ENCODE data around the gene TNFAIP8. TPM values are rescaled to one million over a fixed set of nuclear protein-coding genes. Genes with fewer than 3 reads are reported as not detected.
A peak's percentile ranks its signal among the peaks of the same experiment; 100 is the strongest.

Gene TNFAIP8
- total and polyA plus RNA-seq, 2 experiments from 2014 or later, result 10.6 to 29.2 TPM

DNA sequence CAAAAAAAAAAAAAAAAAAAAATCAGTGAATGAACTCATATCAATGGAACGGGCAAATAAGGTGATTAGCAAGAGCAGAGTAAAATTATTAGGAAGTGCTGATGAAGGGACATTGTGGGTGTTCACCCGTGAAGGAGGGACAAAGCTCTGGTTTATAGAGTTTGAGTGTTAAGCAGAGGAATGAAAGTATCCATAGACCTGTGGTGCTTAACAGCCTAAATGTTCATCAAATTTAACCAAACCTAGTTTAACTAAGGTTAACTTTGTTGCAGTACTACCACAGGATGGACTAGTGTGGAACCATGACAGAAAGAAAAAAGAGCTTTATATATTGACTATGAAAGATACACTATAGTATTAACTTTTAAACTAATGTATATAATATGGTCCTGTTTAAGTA is 44.1 kb upstream of the TNFAIP8 start:
- Histone ChIP-seq H3K79me2 (replicated peaks; ENCODE audit: insufficient read depth) (no peaks in the 10 kb centered on the region), H2AFZ (no peak overlapping the region), H3K4me2 (no peak overlapping the region), H3K27ac (ENCODE audit: low read depth) (no peak overlapping the region), H4K20me1 (replicated peaks; ENCODE audit: insufficient read depth) (no peaks in the 10 kb centered on the region), H3K4me3 (no peak overlapping the region), H3F3A (replicated peaks; ENCODE audit: low read depth) (no peaks in the 10 kb centered on the region), H3K4me1 (ENCODE audit: insufficient read depth) (no peaks in the 10 kb centered on the region), H3K9me2 (ENCODE audit: insufficient read depth) (no peaks in the 10 kb centered on the region), H3K36me3 (ENCODE audit: insufficient read depth) (no peaks in the 10 kb centered on the region), H3K27me3 (ENCODE audit: insufficient read depth) (no peaks in the 10 kb centered on the region)
- Mint-ChIP-seq H3K9me3 (no peaks in the 10 kb centered on the region), H3K27ac (0 out of 2 replicates have a peak overlapping the region, but pooled peaks have one; percentile 27), H3K27me3 (ENCODE audit: insufficient read depth, low read depth, poor library complexity) (no peaks in the 10 kb centered on the region), H3K4me3 (no peak overlapping the region), H3K36me3 (ENCODE audit: low read depth) (no peaks in the 10 kb centered on the region), H3K4me1 (peaks cover 3% of the 10 kb centered on the region; the same call in 2 of the 3 replicates)
- ATAC-seq, result no peak
- TF ChIP-seq EZH2phosphoT487 (IDR thresholded peaks at IDR 0.05; ENCODE audit: unreplicated experiment) (no peak), NANOG (IDR thresholded peaks at IDR 0.05; ENCODE audit: borderline replicate concordance) (no peak), EZH2 (IDR thresholded peaks at IDR 0.05; ENCODE audit: low read depth, unreplicated experiment) (no peak), ZNF331 (CRISPR knock-in tag; IDR thresholded peaks at IDR 0.05; ENCODE audit: low read depth) (no peak), STAT1 (IDR thresholded peaks at IDR 0.05; ENCODE audit: unreplicated experiment) (no peak), CREB1 (CRISPR knock-in tag; IDR thresholded peaks at IDR 0.05; ENCODE audit: low read depth) (no peak), POLR2AphosphoS5 (IDR thresholded peaks at IDR 0.05; ENCODE audit: low read depth) (no peak), JUNB (IDR thresholded peaks at IDR 0.05; ENCODE audit: unreplicated experiment) (no peak), ZNF114 (CRISPR knock-in tag; IDR thresholded peaks at IDR 0.05) (no peak)
- TF ChIP-seq, protein P1, sequence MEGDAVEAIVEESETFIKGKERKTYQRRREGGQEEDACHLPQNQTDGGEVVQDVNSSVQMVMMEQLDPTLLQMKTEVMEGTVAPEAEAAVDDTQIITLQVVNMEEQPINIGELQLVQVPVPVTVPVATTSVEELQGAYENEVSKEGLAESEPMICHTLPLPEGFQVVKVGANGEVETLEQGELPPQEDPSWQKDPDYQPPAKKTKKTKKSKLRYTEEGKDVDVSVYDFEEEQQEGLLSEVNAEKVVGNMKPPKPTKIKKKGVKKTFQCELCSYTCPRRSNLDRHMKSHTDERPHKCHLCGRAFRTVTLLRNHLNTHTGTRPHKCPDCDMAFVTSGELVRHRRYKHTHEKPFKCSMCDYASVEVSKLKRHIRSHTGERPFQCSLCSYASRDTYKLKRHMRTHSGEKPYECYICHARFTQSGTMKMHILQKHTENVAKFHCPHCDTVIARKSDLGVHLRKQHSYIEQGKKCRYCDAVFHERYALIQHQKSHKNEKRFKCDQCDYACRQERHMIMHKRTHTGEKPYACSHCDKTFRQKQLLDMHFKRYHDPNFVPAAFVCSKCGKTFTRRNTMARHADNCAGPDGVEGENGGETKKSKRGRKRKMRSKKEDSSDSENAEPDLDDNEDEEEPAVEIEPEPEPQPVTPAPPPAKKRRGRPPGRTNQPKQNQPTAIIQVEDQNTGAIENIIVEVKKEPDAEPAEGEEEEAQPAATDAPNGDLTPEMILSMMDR (conservative IDR thresholded peaks at IDR 0.05; ENCODE audit: low read depth in 2 of 2), result no peak
- TF ChIP-seq, protein P2, sequence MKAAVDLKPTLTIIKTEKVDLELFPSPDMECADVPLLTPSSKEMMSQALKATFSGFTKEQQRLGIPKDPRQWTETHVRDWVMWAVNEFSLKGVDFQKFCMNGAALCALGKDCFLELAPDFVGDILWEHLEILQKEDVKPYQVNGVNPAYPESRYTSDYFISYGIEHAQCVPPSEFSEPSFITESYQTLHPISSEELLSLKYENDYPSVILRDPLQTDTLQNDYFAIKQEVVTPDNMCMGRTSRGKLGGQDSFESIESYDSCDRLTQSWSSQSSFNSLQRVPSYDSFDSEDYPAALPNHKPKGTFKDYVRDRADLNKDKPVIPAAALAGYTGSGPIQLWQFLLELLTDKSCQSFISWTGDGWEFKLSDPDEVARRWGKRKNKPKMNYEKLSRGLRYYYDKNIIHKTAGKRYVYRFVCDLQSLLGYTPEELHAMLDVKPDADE (IDR thresholded peaks at IDR 0.05), result no peak
- TF ChIP-seq, protein P3, sequence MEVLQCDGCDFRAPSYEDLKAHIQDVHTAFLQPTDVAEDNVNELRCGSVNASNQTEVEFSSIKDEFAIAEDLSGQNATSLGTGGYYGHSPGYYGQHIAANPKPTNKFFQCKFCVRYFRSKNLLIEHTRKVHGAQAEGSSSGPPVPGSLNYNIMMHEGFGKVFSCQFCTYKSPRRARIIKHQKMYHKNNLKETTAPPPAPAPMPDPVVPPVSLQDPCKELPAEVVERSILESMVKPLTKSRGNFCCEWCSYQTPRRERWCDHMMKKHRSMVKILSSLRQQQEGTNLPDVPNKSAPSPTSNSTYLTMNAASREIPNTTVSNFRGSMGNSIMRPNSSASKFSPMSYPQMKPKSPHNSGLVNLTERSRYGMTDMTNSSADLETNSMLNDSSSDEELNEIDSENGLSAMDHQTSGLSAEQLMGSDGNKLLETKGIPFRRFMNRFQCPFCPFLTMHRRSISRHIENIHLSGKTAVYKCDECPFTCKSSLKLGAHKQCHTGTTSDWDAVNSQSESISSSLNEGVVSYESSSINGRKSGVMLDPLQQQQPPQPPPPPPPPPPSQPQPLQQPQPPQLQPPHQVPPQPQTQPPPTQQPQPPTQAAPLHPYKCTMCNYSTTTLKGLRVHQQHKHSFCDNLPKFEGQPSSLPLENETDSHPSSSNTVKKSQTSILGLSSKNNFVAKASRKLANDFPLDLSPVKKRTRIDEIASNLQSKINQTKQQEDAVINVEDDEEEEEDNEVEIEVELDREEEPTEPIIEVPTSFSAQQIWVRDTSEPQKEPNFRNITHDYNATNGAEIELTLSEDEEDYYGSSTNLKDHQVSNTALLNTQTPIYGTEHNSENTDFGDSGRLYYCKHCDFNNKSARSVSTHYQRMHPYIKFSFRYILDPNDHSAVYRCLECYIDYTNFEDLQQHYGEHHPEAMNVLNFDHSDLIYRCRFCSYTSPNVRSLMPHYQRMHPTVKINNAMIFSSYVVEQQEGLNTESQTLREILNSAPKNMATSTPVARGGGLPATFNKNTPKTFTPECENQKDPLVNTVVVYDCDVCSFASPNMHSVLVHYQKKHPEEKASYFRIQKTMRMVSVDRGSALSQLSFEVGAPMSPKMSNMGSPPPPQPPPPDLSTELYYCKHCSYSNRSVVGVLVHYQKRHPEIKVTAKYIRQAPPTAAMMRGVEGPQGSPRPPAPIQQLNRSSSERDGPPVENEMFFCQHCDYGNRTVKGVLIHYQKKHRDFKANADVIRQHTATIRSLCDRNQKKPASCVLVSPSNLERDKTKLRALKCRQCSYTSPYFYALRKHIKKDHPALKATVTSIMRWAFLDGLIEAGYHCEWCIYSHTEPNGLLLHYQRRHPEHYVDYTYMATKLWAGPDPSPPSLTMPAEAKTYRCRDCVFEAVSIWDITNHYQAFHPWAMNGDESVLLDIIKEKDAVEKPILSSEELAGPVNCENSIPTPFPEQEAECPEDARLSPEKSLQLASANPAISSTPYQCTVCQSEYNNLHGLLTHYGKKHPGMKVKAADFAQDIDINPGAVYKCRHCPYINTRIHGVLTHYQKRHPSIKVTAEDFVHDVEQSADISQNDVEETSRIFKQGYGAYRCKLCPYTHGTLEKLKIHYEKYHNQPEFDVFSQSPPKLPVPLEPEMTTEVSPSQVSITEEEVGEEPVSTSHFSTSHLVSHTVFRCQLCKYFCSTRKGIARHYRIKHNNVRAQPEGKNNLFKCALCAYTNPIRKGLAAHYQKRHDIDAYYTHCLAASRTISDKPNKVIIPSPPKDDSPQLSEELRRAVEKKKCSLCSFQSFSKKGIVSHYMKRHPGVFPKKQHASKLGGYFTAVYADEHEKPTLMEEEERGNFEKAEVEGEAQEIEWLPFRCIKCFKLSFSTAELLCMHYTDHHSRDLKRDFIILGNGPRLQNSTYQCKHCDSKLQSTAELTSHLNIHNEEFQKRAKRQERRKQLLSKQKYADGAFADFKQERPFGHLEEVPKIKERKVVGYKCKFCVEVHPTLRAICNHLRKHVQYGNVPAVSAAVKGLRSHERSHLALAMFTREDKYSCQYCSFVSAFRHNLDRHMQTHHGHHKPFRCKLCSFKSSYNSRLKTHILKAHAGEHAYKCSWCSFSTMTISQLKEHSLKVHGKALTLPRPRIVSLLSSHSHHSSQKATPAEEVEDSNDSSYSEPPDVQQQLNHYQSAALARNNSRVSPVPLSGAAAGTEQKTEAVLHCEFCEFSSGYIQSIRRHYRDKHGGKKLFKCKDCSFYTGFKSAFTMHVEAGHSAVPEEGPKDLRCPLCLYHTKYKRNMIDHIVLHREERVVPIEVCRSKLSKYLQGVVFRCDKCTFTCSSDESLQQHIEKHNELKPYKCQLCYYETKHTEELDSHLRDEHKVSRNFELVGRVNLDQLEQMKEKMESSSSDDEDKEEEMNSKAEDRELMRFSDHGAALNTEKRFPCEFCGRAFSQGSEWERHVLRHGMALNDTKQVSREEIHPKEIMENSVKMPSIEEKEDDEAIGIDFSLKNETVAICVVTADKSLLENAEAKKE (CRISPR knock-in tag; IDR thresholded peaks at IDR 0.05), result no peak
- TF ChIP-seq, protein P4, sequence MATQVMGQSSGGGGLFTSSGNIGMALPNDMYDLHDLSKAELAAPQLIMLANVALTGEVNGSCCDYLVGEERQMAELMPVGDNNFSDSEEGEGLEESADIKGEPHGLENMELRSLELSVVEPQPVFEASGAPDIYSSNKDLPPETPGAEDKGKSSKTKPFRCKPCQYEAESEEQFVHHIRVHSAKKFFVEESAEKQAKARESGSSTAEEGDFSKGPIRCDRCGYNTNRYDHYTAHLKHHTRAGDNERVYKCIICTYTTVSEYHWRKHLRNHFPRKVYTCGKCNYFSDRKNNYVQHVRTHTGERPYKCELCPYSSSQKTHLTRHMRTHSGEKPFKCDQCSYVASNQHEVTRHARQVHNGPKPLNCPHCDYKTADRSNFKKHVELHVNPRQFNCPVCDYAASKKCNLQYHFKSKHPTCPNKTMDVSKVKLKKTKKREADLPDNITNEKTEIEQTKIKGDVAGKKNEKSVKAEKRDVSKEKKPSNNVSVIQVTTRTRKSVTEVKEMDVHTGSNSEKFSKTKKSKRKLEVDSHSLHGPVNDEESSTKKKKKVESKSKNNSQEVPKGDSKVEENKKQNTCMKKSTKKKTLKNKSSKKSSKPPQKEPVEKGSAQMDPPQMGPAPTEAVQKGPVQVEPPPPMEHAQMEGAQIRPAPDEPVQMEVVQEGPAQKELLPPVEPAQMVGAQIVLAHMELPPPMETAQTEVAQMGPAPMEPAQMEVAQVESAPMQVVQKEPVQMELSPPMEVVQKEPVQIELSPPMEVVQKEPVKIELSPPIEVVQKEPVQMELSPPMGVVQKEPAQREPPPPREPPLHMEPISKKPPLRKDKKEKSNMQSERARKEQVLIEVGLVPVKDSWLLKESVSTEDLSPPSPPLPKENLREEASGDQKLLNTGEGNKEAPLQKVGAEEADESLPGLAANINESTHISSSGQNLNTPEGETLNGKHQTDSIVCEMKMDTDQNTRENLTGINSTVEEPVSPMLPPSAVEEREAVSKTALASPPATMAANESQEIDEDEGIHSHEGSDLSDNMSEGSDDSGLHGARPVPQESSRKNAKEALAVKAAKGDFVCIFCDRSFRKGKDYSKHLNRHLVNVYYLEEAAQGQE (IDR thresholded peaks at IDR 0.05; ENCODE audit: unreplicated experiment), result no peak
- no peak for DNase-seq (ENCODE audit: low spot score)

All from GM23338 (cell line).